Measurements from ENCODE around the gene PRKAR2B. TPM values are rescaled to one million over a fixed set of nuclear protein-coding genes. Genes with fewer than 3 reads are reported as not detected.

Gene PRKAR2B
- total and polyA plus RNA-seq, 2 donors (not counting 1 experiment from before 2014, with no cell fraction given): 0.07 to 0.81 TPM

DNA sequence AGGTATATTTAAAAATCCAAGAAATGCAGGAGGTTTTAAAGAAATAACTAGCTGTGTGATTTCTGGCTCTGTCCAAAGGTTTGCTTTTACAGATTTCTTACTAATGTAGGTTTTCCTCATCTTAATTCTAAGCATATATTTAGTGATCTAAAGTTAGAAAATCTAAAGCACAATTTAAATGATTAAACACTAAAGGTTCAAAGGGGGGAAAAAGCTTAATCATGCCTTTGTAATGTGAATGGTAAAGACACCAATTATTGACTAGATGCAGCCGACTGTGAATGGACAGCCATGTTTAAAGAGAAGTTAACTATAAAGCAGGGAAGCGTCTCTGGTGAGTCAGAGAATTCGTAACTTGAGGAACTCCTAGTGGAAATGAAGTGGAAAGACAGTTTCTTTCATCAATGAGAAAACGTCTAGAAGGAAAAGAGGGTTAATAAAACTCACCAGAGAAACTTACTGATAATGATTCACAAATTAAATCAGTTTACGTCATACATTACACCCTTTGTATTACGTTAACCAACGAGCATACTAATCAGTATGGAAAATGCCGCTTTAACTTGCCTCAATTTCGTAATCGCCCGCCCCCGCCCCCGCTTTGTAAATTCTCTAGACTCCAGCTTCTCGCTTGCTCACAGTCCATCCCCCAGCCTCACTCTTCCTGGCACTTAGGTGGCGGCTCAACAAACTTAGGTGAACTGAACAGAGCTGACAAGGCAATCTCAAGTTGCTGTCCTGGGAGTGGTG lies 123.2 kb downstream of the PRKAR2B start:
- POLR2A ChIA-PET: interaction anchor here (0.6 to 2.5 kb wide), 14 partner anchors 18 to 1358 kb away, joined by 3 to 38 read pairs (median 4); partner anchors contain the start of genes CBLL1, CCDC71L, NAMPT and PIK3CG
- intact Hi-C loops (cut with micrococcal nuclease): loop anchor here (1.0 to 10.0 kb wide), 12 partner anchors 17 to 1635 kb away; partner anchors contain the start of genes BCAP29, CCDC71L, COG5 and DLD
- Histone ChIP-seq H3K4me2 (replicated peaks; ENCODE audit: low read depth, low read length, poor library complexity, severe bottlenecking) (peak overlapping the region; percentile 93), H4K20me1 (ENCODE audit: control insufficient read depth, insufficient read depth, low read length, poor library complexity, severe bottlenecking) (peaks cover 28% of the 10 kb centered on the region), H3K9ac (ENCODE audit: low read length) (peak overlapping the region; percentile 97), H3K27me3 (replicated peaks in 1 of 4; ENCODE audit: control extremely low read depth in 1 of 4, control insufficient read depth in 3 of 4, insufficient read depth in 4 of 4, low read length in 3 of 4) (no peaks in the 10 kb centered on the region), H3K4me3 (ENCODE audit: control extremely low read depth in 1 of 5, extremely low read depth in 1 of 5, insufficient read depth in 1 of 5, low read depth in 2 of 5, low read length in 4 of 5) (peak overlapping the region; percentile 58 to 95 (median 79)), H2AFZ (ENCODE audit: insufficient read depth, low read depth, low read length, poor library complexity, severe bottlenecking) (peak overlapping the region; percentile 80), H3K79me2 (ENCODE audit: control insufficient read depth, insufficient read depth, low read length) (peaks cover 37% of the 10 kb centered on the region), H3K9me3 (ENCODE audit: control extremely low read depth in 1 of 3, control insufficient read depth in 2 of 3, insufficient read depth in 1 of 3, low read length in 2 of 3) (no peaks in the 10 kb centered on the region), H3K36me3 (replicated peaks in 1 of 2; ENCODE audit: control extremely low read depth in 1 of 2, control insufficient read depth in 1 of 2, extremely low read depth in 1 of 2, insufficient read depth in 2 of 2, low read length in 1 of 2) (peaks cover 2 to 4% of the 10 kb centered on the region in 2 experiments), H3K4me1 (ENCODE audit: control insufficient read depth in 2 of 2, insufficient read depth in 2 of 2, low read length in 2 of 2) (peaks cover 22 to 29% of the 10 kb centered on the region in 2 donors), H3K27ac (ENCODE audit: low read length in 2 of 2) (peak overlapping the region; percentile 97)
- ATAC-seq (ENCODE audit: low read depth) (no peak), DNase-seq (no peak)
- 3% methylated on average over 9 of the region's 15 CpGs for WGBS (ENCODE audit: insufficient coverage)
- peak overlapping the region; percentile 100 for H3K27ac Mint-ChIP-seq
- H3K9me3 Mint-ChIP-seq (ENCODE audit: insufficient read depth): no peaks in the 10 kb centered on the region
- peaks cover 29% of the 10 kb centered on the region for H3K4me1 Mint-ChIP-seq
- CTCF ChIA-PET: interaction anchor here (0.6 to 7.6 kb wide), 10 partner anchors 13 to 715 kb away, joined by 3 to 108 read pairs (median 6); partner anchors contain the start of gene CBLL1
- H3K27me3 Mint-ChIP-seq: peaks cover 12% of the 10 kb centered on the region
- H3K4me3 Mint-ChIP-seq: peak overlapping the region; percentile 94
- TF ChIP-seq, protein P1, sequence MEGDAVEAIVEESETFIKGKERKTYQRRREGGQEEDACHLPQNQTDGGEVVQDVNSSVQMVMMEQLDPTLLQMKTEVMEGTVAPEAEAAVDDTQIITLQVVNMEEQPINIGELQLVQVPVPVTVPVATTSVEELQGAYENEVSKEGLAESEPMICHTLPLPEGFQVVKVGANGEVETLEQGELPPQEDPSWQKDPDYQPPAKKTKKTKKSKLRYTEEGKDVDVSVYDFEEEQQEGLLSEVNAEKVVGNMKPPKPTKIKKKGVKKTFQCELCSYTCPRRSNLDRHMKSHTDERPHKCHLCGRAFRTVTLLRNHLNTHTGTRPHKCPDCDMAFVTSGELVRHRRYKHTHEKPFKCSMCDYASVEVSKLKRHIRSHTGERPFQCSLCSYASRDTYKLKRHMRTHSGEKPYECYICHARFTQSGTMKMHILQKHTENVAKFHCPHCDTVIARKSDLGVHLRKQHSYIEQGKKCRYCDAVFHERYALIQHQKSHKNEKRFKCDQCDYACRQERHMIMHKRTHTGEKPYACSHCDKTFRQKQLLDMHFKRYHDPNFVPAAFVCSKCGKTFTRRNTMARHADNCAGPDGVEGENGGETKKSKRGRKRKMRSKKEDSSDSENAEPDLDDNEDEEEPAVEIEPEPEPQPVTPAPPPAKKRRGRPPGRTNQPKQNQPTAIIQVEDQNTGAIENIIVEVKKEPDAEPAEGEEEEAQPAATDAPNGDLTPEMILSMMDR (IDR thresholded peaks at IDR 0.05): peak; percentile 50
- TF ChIP-seq EZH2 (IDR thresholded peaks at IDR 0.05; ENCODE audit: borderline replicate concordance, insufficient read depth, low read depth, low read length, poor library complexity, severe bottlenecking): no peak
